Gastroesophageal sphincter (tissue), 4 donors: ENCODE results near the gene MORF4L1. TPM values are rescaled to one million over a fixed set of nuclear protein-coding genes. Genes with fewer than 3 reads are reported as not detected.

ENCODE experiments used
- ATAC-seq: fragments of 150-250 bp; one replicate; pipeline ENCODE4 v1.9.1; 2016; ENCODE audit warnings: mild to moderate bottlenecking, moderate library complexity
- H3K27ac ChIP-seq, 4 donors: fragments of 200-600 bp; sonication (generic) in 3 of 4; 1 replicate in 3 of 4; 2 replicates in 1 of 4; pipeline ENCODE4 v1.5.1; 2016 to 2019
- H3K27me3 ChIP-seq: fragments of 200-600 bp; sonication (generic); one replicate; pipeline ENCODE4 v1.5.1; 2019
- H3K36me3 ChIP-seq, 2 donors: fragments of 200-600 bp; sonication (generic); one replicate each; pipeline ENCODE4 v1.5.1; 2019; ENCODE audit warnings: control low read depth in 1 of 2
- H3K4me1 ChIP-seq, 3 donors: fragments of 200-600 bp; sonication (generic); 1 replicate in 2 of 3; 2 replicates in 1 of 3; pipeline ENCODE4 v1.5.1; 2016 to 2019; ENCODE audit warnings: control low read depth in 2 of 3
- H3K4me3 ChIP-seq, 2 donors: fragments of 200-600 bp; sonication (generic); one replicate each; pipeline ENCODE4 v1.5.1; 2019; ENCODE audit warnings: mild to moderate bottlenecking in 1 of 2, moderate library complexity in 1 of 2
- H3K9me3 ChIP-seq, 3 donors: fragments of 200-600 bp; sonication (generic); one replicate each; pipeline ENCODE4 v1.5.1; 2017 to 2019; ENCODE audit warnings: control low read depth in 2 of 3
- CTCF ChIP-seq, 4 experiments: fragments of 200-600 bp in 2 of 4; fragments of 450-650 bp in 2 of 4; sonication (generic) in 1 of 4; IDR thresholded peaks; one replicate each; pipeline ENCODE4 v1.5.1; 2017 to 2019; ENCODE audit warnings: antibody characterized with exemption in 4 of 4, mild to moderate bottlenecking in 2 of 4, moderate library complexity in 2 of 4
- EP300 ChIP-seq: sonication (generic); formaldehyde crosslinking; IDR thresholded peaks from one replicate; pipeline ENCODE4 v1.6.1; 2017; ENCODE audit warnings: antibody characterized with exemption, mild to moderate bottlenecking
- POLR2A ChIP-seq, 2 donors: fragments of 450-650 bp; IDR thresholded peaks; one replicate each; pipeline ENCODE4 v1.6.1; 2017; ENCODE audit warnings: antibody characterized with exemption in 2 of 2, mild to moderate bottlenecking in 2 of 2, moderate library complexity in 1 of 2
- POLR2AphosphoS5 ChIP-seq: sonication (generic); formaldehyde crosslinking; IDR thresholded peaks from one replicate; pipeline ENCODE4 v1.6.1; 2017; ENCODE audit warnings: antibody characterized with exemption
- WGBS, 2 donors: methylation state at CpG; one replicate each; pipeline ENCODE4 v1.1.5; 2018; ENCODE audit warnings: low coverage in 1 of 2; 5-methylcytosine and 5-hydroxymethylcytosine counted together
- total RNA-seq, 4 donors: library from RNA; depleted of rRNA; stranded (reverse); fragments of >200 nt; gene quantifications; one replicate each; pipeline ENCODE4 v1.1.0, GENCODE V29; 2016

MORF4L1 gene
- total RNA-seq, 4 donors from 2014 or later: 347 to 449 (median 406) TPM

GRCh38 chr15:78942741-78943140 is 70.1 kb downstream of the MORF4L1 start:
- H3K27me3 ChIP-seq: no peaks in the 10 kb centered on the region
- WGBS, 2 donors: 72 to 94% methylated on average over 3 of the region's 4 CpGs
- H3K36me3 ChIP-seq: no peaks in the 10 kb centered on the region
- H3K4me3 ChIP-seq: no peak overlapping the region
- H3K9me3 ChIP-seq: no peaks in the 10 kb centered on the region
- ATAC-seq: no peak
- H3K27ac ChIP-seq: no peak overlapping the region
- H3K4me1 ChIP-seq: peaks cover 0 to 37% (median 0%) of the 10 kb centered on the region in 3 donors
- TF ChIP-seq CTCF (IDR thresholded peaks at IDR 0.05): no peak
- no peak for TF ChIP-seq POLR2AphosphoS5
- TF ChIP-seq EP300: no peak
- no peak for TF ChIP-seq POLR2A (IDR thresholded peaks at IDR 0.05)

GRCh38 chr15:78943692-78944091 is 71.0 kb downstream of the MORF4L1 start:
- Histone ChIP-seq H3K36me3 (no peaks in the 10 kb centered on the region), H3K27ac (peak overlapping the region in 2 of 4 donors; percentile 67 to 77), H3K9me3 (no peaks in the 10 kb centered on the region), H3K27me3 (no peaks in the 10 kb centered on the region), H3K4me3 (peak overlapping the region; percentile 53 to 68), H3K4me1 (peaks cover 0 to 31% (median 0%) of the 10 kb centered on the region in 3 donors)
- no peak for ATAC-seq
- WGBS, 2 donors: 60 to 77% methylated on average over 1 to 7 of the region's 7 CpGs
- TF ChIP-seq POLR2A (IDR thresholded peaks at IDR 0.05) (no peak), POLR2AphosphoS5 (no peak), CTCF (IDR thresholded peaks at IDR 0.05) (no peak), EP300 (no peak)

- peak; percentile 4 for ATAC-seq
Observed at GRCh38 chr15:78944202-78944625, 71.5 kb downstream of the MORF4L1 start.

GRCh38 chr15:78944669-78945407 is 72.1 kb downstream of the MORF4L1 start, which contains the start of gene CTSH:
Gene CTSH, minus strand, starts transcription at chr15:78945046. Its CDS starts 65 bp downstream, at chr15:78944981.
- Histone ChIP-seq H3K36me3 (no peaks in the 10 kb centered on the region), H3K27ac (peak within 1 kb of the TSS in 3 of 4 donors; percentile 49 to 77 (median 67)), H3K4me1 (peaks cover 0 to 31% (median 0%) of the 10 kb centered on the region in 3 donors), H3K9me3 (no peaks in the 10 kb centered on the region), H3K27me3 (no peaks in the 10 kb centered on the region), H3K4me3 (peak within 1 kb of the TSS; percentile 53 to 68)
- ATAC-seq: peak; percentile 88
- WGBS, 2 donors: 0% methylated on average over 6 of the region's 71 CpGs; no CpG with 5 or more reads in 1 of the 2 donors
- TF ChIP-seq CTCF (IDR thresholded peaks at IDR 0.05) (peak in 1 of 4 experiments; percentile 4), POLR2AphosphoS5 (peak; percentile 47), POLR2A (IDR thresholded peaks at IDR 0.05) (peak; percentile 25 to 31), EP300 (no peak)

More at GRCh38 chr15:78944202-78944625, 71.5 kb downstream of the MORF4L1 start:
- no peak for TF ChIP-seq POLR2AphosphoS5
- no peak for TF ChIP-seq POLR2A (IDR thresholded peaks at IDR 0.05)
- TF ChIP-seq CTCF (IDR thresholded peaks at IDR 0.05): no peak
- TF ChIP-seq EP300: no peak
- Histone ChIP-seq H3K27me3 (no peaks in the 10 kb centered on the region), H3K9me3 (no peaks in the 10 kb centered on the region), H3K27ac (peak overlapping the region in 3 of 4 donors; percentile 49 to 77 (median 67)), H3K4me1 (peaks cover 0 to 31% (median 0%) of the 10 kb centered on the region in 3 donors), H3K4me3 (peak overlapping the region; percentile 53 to 68), H3K36me3 (no peaks in the 10 kb centered on the region)
- no CpG with 5 or more reads among the region's 12 CpGs for WGBS, 2 donors
